Measurements from ENCODE around the gene LAMC2.

DNA sequence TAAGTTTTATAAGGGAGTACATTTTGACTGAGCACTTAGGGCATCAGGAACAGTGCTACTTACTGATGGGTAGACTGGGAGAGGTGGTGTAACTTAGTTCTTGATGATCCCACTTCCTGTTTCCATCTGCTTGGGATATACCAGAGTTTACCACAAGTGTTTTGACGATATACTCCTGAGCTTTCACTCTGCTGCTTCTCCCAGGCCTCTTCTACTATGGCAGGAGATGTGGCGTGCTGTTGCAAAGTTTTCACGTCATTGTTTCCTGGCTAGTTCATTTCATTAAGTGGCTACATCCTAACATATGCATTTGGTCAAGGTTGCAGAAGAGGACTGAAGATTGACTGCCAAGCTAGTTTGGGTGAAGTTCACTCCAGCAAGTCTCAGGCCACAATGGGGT lies 41.3 kb upstream of the LAMC2 start:
- TF ChIP-seq, protein P1, sequence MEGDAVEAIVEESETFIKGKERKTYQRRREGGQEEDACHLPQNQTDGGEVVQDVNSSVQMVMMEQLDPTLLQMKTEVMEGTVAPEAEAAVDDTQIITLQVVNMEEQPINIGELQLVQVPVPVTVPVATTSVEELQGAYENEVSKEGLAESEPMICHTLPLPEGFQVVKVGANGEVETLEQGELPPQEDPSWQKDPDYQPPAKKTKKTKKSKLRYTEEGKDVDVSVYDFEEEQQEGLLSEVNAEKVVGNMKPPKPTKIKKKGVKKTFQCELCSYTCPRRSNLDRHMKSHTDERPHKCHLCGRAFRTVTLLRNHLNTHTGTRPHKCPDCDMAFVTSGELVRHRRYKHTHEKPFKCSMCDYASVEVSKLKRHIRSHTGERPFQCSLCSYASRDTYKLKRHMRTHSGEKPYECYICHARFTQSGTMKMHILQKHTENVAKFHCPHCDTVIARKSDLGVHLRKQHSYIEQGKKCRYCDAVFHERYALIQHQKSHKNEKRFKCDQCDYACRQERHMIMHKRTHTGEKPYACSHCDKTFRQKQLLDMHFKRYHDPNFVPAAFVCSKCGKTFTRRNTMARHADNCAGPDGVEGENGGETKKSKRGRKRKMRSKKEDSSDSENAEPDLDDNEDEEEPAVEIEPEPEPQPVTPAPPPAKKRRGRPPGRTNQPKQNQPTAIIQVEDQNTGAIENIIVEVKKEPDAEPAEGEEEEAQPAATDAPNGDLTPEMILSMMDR (conservative IDR thresholded peaks at IDR 0.05; ENCODE audit: low read length) = no peak
- TF ChIP-seq EZH2phosphoT487 (IDR thresholded peaks at IDR 0.05; ENCODE audit: borderline replicate concordance) = no peak

All from Loucy (cell line).